ENCODE data around the gene PSMB7.

Gene PSMB7

GRCh38 chr9:124381170-124381945, 33.9 kb downstream of the PSMB7 start:
- DNase-seq (ENCODE audit: low read depth): no peak

GRCh38 chr9:124377551-124378406, 37.5 kb downstream of the PSMB7 start:
- no peak for DNase-seq (ENCODE audit: low read depth)

- no peak for DNase-seq (ENCODE audit: low read depth)
Measured at GRCh38 chr9:124376329-124376728, 38.9 kb downstream of the PSMB7 start.

GRCh38 chr9:124375726-124376125, 39.5 kb downstream of the PSMB7 start:
- no peak for DNase-seq (ENCODE audit: low read depth)

- DNase-seq (ENCODE audit: low read depth): no peak
Measured at GRCh38 chr9:124373851-124374250, 41.4 kb downstream of the PSMB7 start.

GRCh38 chr9:124373386-124373785, 41.9 kb downstream of the PSMB7 start:
- DNase-seq (ENCODE audit: low read depth): no peak

- no peak for DNase-seq (ENCODE audit: low read depth)
Measured at GRCh38 chr9:124372038-124372437, 43.2 kb downstream of the PSMB7 start.

- DNase-seq (ENCODE audit: low read depth): no peak
Measured at GRCh38 chr9:124370896-124371582, 44.2 kb downstream of the PSMB7 start.

GRCh38 chr9:124369231-124369797, 45.9 kb downstream of the PSMB7 start:
- no peak for DNase-seq (ENCODE audit: low read depth)

- DNase-seq (ENCODE audit: low read depth): no peak
Measured at GRCh38 chr9:124368692-124369091, 46.5 kb downstream of the PSMB7 start.

- peak; percentile 54 for DNase-seq (ENCODE audit: low read depth)
Measured at GRCh38 chr9:124366476-124367220, 48.6 kb downstream of the PSMB7 start.

- no peak for DNase-seq (ENCODE audit: low read depth)
Measured at GRCh38 chr9:124365036-124365435, 50.2 kb downstream of the PSMB7 start.

GRCh38 chr9:124364141-124364540, 51.1 kb downstream of the PSMB7 start:
- DNase-seq (ENCODE audit: low read depth): no peak

- DNase-seq (ENCODE audit: low read depth): no peak
Measured at GRCh38 chr9:124363326-124364096, 51.7 kb downstream of the PSMB7 start.

- no peak for DNase-seq (ENCODE audit: low read depth)
Measured at GRCh38 chr9:124361128-124361527, 54.1 kb downstream of the PSMB7 start.

GRCh38 chr9:124359855-124360678, 55.2 kb downstream of the PSMB7 start:
- no peak for DNase-seq (ENCODE audit: low read depth)

GRCh38 chr9:124359426-124359825, 55.8 kb downstream of the PSMB7 start:
- DNase-seq (ENCODE audit: low read depth): no peak

GRCh38 chr9:124358631-124359030, 56.6 kb downstream of the PSMB7 start:
- no peak for DNase-seq (ENCODE audit: low read depth)

- DNase-seq (ENCODE audit: low read depth): no peak
Measured at GRCh38 chr9:124357721-124358361, 57.4 kb downstream of the PSMB7 start.

Data from non-pigmented ciliary epithelial cell (primary cell).